Right renal pelvis (tissue), 4 donors: Measurements from ENCODE around the gene VPS37C. TPM values are rescaled to one million over a fixed set of nuclear protein-coding genes. Genes with fewer than 3 reads are reported as not detected.
"Not testable (repeated sequence)": the region's sequence is repeated elsewhere in the genome, so short reads cannot be mapped to it uniquely, and the experiment has no call there.

Experiments used
- DNase-seq, 4 donors: peaks; one replicate each; pipeline ENCODE4 v3.0.0-alpha.2; 2013; ENCODE audit warnings: low read depth in 4 of 4, low spot score in 3 of 4, missing footprints in 1 of 4
- polyA plus RNA-seq, 4 donors: library from polyadenylated mRNA; unstranded; fragments of 120-200 nt; gene quantifications; one replicate each; pipeline ENCODE4 v1.2.1, GENCODE V29; 2013; ENCODE audit not compliant: insufficient read length in 4 of 4

The VPS37C gene
- polyA plus RNA-seq, 4 donors, result 18.2 to 21.9 (median 19.3) TPM

DNA sequence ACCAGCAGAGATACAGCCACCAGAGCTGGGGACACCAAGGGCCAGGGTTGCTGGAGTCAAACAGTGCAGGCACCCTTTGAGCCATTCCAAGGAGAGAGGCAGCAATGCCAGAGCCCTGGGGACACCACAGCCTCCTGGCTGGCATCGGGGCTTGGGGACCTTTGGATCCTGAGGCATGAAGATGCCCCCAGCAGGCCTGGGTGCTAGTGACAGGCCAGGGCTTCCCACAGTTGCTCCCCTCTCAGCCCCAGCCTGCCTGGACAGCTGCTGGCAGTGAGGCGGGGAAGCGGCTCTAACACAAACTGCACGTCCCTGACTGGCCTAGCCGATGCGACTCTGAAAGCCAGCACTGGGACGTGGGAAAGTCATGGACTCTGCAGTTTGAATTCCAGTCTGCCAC is 56.3 kb downstream of the VPS37C start:
- no peak for DNase-seq

DNA sequence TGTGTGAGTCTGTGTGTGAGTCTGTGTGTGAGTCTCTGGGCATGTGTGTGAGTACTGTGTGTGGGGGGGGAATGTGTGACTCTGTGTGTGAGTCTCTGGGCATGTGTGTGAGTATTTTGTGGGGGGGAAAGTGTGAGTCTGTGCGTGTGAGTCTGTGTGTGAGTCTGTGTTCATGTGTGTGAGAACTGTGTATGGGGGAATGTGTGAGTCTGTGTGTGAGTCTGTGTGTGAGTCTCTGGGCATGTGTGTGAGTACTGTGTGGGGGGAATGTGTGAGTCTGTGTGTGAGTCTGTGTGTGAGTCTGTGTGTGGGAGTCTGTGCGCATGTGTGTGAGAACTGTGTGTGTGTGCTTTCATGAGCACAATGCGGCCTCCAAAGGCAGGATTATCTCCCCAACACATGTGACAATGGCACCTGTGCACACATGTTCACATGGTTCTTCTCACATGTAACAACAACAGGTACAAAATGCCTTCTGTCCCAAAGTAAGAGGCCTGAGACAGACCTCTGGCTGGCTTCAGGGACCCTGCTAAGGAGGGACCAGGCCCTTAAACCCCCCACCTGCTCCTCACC is 57.3 kb downstream of the VPS37C start:
- no peak for DNase-seq

DNA sequence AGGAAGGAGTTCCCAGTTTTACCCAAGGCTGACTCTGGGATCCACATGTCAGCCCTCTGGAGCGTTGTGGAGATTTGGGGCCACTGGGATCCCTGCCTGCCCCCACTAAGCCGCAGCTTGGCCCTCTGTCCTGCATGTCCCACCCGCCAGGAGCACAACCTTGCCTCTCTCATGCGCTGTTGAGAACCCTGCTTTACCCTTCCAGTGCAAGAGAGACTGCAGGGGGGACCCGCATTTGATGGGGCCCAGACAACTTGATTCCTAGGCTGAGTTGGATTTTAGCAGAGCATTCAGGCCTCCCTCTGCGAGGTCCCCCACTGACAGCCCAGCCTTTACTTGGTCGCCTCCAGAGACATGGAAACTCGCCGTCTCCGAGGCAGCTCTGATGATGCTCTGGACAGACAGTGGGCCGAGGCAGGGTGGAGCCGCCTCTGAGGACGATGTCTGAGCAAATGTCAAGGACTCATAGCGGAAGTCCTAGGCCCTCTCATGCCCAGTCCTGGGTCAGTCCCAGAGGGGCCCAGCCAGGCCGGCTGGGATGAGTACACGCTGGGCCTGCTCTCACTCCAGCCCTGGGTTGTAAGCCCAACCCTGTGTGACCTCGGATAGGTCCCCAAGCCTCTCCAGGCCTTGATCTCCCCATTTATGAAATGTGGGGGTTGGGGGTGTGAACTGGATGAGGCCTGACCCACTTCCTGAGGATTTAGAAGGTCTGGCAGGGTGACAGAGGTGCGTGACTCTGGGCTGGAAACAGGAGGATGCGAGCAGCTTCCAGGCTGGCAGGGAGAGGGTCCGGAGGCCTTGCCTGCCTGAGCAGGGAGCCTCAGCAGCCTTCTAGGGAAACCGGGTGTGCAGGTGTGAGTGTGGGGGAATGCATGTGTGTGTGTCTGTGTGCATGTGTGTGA is 58.3 kb downstream of the VPS37C start:
- no peak for DNase-seq

DNA sequence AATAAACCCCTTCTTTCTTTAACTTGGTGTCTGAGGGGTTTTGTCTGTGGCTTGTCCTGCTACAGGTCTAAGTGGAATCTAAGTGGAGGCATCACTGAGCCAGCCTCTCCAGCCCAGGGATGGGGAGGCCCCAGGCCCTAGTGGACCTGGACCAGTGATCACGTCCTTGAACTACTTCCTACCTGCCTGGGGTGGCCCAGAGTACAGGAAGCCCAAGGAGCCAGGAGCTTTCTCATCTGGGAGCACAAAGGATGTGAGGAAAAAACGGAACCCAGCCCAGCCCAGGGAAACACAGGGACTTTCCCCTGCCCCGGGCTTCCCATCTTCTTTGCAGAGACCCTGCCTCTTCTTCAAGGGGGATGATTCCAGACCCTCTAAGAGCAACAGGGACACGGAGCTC is 62.4 kb downstream of the VPS37C start:
- no peak for DNase-seq

DNA sequence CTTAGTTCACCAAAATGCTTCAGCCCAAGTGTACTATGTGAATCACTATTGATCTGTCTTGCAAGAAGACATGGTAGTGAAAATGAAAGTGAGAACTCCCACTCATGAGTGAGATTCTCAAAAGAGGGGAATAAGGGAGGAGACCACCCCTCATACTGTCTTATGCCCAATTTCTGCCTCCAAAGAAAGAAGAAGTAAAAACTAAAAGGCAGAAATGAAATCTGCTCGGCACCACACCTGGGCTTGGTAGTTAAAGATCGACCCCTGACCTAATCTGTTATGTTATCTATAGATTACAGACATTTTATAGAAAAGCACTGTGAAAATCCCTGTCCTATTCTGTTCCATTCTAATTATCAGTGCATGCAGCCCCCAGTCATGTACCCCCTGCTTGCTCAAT is 63.0 kb downstream of the VPS37C start:
- not testable (repeated sequence) for DNase-seq

DNA sequence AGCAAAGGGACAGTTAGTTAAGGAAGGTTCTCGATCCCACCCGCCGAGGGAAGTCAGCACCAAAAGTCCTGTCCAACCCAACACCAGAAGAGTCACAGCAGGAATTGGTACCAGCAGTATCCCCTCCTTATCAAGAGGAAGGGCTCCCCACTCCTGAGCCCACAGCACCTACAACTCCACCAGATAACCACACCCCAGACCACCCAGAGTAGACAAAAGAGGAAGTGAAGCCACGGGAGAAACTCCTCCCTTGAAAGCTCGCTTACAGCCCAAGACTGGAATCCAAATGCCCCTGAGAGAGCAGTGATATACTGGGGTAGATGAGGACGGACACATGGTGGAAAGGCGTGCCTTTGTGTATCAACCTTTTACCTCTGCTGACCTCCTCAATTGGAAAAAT is 66.2 kb downstream of the VPS37C start:
- DNase-seq, result no peak

DNA sequence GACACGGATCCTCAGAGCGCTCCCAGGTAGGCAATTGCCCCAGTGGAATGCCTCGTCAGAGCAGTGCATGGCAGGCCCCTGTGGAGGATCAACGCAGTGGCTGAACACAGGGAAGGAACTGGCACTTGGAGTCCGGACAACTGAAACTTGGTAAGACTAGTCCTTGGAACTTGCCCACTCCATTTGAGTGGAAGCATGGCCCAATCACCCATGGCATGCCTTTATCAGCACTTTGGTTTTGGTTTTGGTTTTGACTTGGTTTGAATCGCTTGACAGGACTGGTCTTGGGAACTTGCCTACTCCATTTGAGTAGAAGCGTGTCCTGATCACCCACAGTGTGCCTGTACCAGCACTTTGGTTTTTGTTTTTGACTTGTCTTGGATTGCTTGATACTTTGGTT is 67.1 kb downstream of the VPS37C start:
- not testable (repeated sequence) for DNase-seq

DNA sequence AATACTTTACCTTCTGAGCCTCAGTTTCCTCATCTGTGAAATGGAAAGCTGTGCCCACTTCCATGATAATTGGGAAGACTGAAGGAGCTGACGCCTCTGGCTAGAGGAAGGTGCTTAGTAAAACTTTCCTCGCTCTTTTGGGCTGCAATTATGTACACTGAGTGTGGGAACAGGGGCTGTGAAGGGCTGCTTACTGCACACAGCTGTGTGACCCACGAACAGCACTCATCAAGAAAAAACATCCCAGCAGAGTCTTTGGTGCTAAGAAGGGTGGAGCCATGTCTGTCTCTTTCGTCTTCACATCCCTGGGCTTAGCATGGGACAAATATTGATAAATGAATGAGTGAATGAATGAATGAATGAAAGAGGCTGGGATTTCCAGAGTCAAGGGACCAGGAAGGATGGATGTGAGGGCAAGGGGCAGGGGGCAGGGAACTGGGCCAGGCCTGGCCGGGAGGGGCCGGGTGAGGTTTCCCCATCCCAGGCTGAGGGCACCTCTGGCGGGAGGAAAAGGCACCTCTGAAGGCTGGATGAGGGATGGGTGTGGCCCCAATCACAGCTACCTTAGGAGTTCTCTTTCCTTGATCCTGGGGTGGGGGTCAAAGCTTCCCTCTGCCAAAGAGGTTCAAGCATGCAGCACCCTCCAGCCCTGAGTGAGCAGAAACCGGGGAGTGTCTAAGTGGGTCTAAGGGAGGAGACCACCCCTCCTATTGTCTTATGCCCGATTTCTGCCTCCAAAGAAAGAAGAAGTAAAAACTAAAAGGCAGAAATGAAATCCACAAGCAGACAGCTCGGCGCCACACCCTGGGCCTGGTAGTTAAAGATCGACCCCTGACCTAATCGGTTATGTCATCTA is 68.1 kb downstream of the VPS37C start:
- DNase-seq, result no peak

DNA sequence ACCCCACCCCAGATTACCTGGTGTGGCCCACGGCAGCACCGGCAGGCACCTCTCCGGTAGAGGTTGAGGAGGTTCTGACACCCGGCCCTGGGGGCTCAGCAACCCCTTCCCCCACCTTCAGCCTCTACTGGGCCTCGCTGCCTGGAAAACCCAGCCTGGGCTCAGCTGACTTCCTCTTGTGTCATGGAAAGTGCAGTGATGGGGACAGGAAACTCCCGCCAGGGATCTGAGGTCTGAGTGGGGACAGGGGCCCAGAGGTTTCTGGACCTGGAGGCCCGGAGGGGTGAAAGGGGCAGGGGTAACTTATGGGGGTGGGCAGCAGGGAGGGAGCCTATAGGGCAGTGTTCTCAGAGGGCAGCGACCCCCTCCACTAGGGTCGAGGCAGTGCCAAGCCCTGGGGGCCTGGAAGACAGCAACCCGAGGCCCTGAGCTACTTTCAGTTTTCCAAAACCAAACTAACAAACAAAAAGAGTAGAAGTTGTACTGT is 68.9 kb downstream of the VPS37C start:
- no peak for DNase-seq

DNA sequence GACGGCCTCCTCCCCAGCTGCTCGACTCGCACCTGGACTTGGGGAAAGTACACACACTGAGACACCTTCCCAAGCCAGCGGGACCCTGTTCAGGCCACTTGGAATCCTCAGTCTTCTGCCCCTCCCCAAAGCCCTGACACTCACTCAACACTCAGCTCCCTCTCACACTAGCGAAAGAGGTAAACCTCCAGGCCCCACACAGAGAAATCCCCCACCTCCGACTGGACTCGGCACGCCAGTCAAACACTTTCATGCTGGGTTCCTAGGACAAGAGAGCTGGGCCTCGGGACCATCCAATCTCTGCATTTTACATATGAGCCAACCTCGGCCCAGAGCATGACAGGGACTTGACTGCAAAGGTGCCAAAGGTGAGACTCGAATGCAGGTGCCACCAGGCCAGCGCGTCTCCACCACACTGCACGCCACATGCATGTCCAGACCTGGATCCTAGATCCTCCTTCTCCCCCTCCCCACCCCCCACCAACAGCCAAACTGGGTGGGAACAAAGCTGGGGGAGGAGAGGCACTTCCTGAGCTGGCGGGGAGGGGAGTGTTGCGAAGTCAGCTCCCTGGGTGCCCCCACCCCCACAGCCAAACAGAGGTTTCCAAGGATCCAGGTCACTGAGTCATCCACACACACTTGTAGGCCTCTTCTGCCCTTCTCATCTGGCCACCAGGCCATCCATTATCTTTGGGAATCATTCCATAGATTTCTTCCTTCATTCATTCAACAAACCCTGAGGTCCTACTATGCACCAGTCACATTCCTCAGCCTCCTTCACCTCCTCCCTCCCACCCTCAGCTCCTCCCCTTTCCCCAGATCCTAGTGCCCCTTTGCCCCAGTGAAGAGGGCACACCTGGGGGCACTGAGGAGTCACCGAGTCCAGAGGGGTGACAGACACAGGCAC is 69.6 kb downstream of the VPS37C start:
- no peak for DNase-seq

DNA sequence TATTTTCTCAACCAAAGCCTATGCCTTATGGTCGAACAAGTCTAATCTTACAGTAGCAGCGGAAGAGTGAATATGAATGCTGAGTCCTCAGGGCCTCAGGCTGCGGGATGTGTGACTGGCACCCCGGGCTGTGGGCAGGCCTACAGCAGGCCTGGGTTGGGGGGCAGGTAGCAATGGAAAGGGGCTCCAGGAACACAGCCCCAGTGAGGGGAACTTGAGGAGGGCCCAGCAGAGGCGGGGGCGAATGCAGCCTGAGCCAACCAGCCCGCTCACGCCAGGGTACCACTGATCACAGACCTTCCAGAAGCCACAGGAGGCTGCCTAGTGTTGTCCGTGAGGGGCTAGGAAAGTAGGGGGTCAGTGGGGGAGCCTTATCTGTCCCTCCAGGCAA is 70.2 kb downstream of the VPS37C start:
- DNase-seq, result no peak

DNA sequence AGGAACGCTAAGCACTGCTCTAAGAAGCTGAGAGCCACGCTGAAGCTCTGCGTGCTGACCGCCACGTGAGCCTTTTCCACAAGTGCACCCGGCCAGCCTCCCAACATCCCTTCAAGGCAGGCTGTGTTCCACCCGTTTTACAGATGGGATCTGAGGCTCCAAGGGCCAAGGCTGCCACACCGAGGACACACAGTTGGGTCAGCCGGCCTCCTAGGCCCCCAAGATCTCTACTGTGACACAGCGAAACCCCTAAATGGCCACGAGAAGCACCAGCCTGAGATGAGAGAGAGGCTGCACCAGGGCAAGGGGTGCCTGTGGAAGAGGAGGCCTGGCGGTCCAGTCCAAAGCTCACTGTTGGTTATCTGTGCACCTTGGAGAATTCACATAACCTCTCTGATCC is 70.7 kb downstream of the VPS37C start:
- DNase-seq, result no peak

DNA sequence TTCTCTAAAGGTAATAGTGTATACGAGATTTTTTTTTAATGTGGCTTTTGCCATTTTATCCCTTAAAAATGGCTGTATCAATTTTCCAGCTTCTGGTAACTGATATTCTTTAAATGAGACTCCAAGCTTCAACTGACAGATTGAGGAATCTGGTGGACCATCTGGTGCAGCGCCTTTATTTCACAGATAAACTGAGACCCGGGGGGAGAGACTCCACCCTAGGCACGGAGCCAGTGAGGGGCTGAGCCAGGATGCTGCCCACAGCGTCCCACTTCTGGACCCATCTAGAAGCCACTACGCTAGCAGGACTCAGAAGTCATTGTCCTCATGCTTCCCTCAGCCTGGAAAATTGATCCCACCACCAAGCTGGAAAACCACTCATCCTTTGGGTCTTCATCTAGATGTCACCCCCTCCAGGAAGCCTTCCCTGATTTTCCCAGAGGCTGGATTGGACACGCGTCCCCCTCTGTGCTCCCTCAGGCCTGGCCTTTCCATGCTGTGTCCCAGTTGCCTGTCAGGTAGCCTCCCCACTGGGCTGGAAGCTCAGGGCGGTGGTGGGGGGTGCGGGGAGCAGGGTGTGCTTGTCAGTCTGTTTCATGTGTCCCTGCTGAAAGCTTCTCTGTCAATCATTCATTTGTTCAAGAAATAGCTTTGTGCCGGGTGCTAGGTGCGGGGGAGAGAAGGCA is 71.3 kb downstream of the VPS37C start:
- no peak for DNase-seq

DNA sequence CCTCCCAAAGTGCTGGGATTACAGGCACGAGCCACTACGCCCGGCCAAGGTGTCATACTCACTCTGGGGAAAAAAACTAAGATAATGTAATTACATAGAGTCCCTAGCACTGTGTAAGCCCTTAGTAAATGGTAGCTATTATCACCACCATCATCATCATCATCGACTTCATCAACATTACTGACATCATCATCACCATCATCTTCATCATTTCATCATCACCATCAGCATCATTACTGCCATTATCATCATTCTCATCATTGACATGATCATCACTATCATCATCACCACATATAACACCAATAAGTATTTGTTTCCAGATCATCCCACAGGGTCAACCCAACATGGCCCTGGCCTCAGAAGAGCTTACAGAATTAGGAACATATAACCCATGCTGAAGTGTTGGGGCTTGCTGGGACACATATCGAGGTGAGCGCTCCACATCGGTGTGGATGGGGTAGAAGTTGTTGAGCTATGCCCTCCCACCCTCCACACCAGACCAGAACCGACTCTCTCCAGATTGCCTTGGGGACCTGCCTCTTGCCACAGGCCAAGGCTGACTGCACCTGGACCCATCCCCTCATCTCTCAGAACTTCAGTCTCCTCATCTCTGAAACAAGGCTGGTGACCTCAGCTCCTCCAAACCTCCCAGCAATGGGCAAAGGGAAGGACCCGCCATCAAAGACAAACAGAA is 73.7 kb downstream of the VPS37C start:
- DNase-seq, result no peak

DNA sequence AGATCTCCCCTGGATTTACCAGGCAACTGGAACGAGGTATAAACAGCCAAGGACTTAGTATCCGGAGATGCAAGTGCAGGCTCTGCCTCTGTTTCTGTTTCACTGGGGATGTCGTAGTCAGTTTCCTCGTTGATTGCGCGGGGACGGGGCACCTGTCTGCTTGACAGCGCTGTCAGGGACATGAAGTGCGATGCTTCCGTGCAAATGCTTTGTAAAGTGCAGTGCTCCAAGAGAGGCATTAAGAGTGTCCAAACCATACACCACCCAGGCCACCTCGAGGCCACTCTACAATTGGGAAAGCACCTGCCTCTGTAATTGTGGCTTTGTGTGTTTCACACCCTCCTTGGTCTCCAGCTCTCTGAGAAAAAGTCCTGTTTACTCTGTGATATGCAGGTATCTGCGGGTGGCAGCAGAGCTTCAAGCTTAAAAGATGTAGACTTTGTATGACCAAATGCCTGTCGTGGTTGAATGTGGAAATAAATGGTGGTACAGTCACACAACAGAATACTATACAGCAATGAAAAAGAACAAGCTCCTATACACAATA is 77.6 kb downstream of the VPS37C start:
- DNase-seq, result no peak

DNA sequence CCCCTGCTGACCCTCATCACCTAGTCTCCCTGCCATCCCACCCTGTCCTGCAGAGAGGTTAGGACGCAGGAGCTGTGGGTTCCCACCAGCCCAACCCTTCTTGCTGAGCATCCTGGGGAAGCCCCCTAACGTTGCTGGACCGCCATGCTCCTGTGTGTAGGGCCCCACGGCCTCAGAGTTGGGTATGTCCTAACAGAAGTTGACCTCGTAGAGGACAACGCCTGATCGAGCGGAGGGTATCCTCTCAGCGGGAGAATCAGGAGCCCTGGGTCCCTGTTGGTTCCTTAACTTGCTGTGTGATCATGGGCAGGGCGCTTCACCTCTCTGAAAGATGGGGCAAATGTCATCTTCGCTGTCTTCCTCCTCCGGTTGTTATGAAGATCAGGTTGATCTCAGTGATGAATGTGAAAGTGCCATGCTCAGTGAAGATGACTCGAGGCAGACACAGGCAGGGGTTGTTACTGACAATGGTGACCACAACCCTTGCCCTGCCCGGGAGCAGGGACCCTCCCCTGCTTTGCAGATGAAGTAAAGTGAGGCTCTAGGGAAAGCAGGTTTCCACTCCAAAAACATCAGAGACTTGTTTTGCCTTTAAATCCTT is 78.2 kb downstream of the VPS37C start:
- no peak for DNase-seq

DNA sequence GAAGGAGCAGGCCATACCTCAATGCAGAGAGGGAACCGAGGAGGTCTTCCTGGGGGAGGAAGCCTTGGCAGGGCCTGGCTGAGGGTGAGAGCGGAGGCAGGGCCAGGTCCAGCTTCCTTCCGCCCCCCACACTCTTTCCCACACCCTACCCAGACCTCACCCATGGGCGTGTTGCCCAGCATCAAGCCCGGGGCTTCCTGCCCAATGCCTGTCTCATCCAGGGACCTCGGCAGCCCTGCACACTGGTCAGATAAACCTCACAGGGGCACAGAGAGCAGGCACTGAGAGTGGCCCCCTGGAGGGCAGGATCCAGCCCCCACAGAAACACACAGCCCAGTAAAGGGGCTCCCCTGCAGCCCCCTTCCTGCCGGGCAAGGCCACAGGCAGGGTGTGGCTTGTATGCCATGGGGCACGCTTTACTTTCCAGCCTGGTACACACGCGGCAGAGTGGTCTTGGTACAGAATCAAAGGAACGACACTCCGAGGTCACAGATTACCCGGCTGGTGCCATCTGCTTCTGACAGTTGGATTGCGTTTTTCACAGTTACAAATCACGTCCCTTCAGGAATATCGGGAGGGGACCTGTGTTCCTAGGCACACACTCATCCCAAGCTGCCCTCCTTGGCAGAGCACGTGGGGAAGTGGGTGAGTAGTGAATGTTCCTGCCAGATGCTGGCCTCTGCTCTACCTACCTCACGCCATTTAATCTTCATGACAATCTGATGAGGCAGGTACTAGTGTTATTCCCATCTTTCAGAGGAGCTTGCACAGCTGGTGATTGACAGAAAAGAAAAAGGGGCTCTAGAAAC is 79.0 kb downstream of the VPS37C start:
- DNase-seq, result no peak
